Spleen (tissue), 11 donors: ENCODE results near the gene DVL1. TPM values are rescaled to one million over a fixed set of nuclear protein-coding genes. Genes with fewer than 3 reads are reported as not detected.

ENCODE experiments used
- DNase-seq: peaks from one replicate; pipeline ENCODE4 v3.0.0-alpha.2; 2020
- H3K27ac ChIP-seq, 8 donors: fragments of 200-600 bp; sonication (generic) in 7 of 8; 1 replicate in 4 of 8; 2 replicates in 4 of 8; pipeline versions ENCODE4 v1.5.0 to v1.8.0; 2016 to 2021; ENCODE audit warnings: inconsistent platforms in 4 of 8, mild to moderate bottlenecking in 4 of 8, moderate library complexity in 1 of 8
- H3K27me3 ChIP-seq, 7 donors: fragments of 200-600 bp; sonication (generic) in 6 of 7; replicated peaks in 1 of 7; 1 replicate in 4 of 7; 2 replicates in 3 of 7; pipeline versions ENCODE4 v1.5.0 to v1.8.0; 2016 to 2021; ENCODE audit warnings: inconsistent platforms in 3 of 7, mild to moderate bottlenecking in 1 of 7
- H3K36me3 ChIP-seq, 6 donors: fragments of 200-600 bp; sonication (generic) in 5 of 6; 1 replicate in 4 of 6; 2 replicates in 2 of 6; pipeline versions ENCODE4 v1.5.0 to v1.8.0; 2016 to 2021; ENCODE audit warnings: inconsistent platforms in 2 of 6
- H3K4me1 ChIP-seq, 6 donors: fragments of 200-600 bp; sonication (generic) in 5 of 6; 1 replicate in 3 of 6; 2 replicates in 3 of 6; pipeline versions ENCODE4 v1.5.0 to v1.8.0; 2016 to 2021; ENCODE audit warnings: inconsistent platforms in 3 of 6
- H3K4me3 ChIP-seq, 8 donors: fragments of 200-600 bp; sonication (generic) in 7 of 8; 1 replicate in 4 of 8; 2 replicates in 4 of 8; pipeline versions ENCODE4 v1.5.0 to v1.8.0; 2016 to 2021; ENCODE audit warnings: inconsistent platforms in 4 of 8, mild to moderate bottlenecking in 4 of 8, moderate library complexity in 2 of 8
- H3K9me3 ChIP-seq, 8 donors: fragments of 200-600 bp; sonication (generic) in 7 of 8; 1 replicate in 4 of 8; 2 replicates in 4 of 8; pipeline versions ENCODE4 v1.5.0 to v1.8.0; 2016 to 2021; ENCODE audit warnings: inconsistent platforms in 4 of 8
- CTCF ChIP-seq, 11 experiments: fragments of 200-600 bp in 7 of 11; fragments of 450-650 bp in 4 of 11; sonication (generic) in 4 of 11; IDR thresholded peaks in 8 of 11; conservative IDR thresholded peaks in 3 of 11; 1 replicate in 7 of 11; 2 replicates in 4 of 11; pipeline versions ENCODE4 v1.4.0 to v1.8.0; 2016 to 2021; ENCODE audit warnings: antibody characterized with exemption in 11 of 11, inconsistent platforms in 4 of 11, mild to moderate bottlenecking in 1 of 11
- POLR2A ChIP-seq, 3 donors: fragments of 450-650 bp; IDR thresholded peaks; one replicate each; pipeline ENCODE4 v1.5.1; 2017; ENCODE audit warnings: antibody characterized with exemption in 3 of 3, mild to moderate bottlenecking in 1 of 3
- POLR2AphosphoS5 ChIP-seq, 3 donors: sonication (generic); formaldehyde crosslinking; IDR thresholded peaks; one replicate each; pipeline ENCODE4 v1.5.1; 2017; ENCODE audit warnings: antibody characterized with exemption in 3 of 3
- WGBS, 5 donors: extraction: QIAGEN DNeasy Blood & Tissue Kit in 3 of 5; methylation state at CpG; one replicate each; pipeline versions ENCODE4 v1.1.5 to v1.1.7; 2013 to 2018; 5-methylcytosine and 5-hydroxymethylcytosine counted together
- intact Hi-C: fragments of 100-400 bp; cut with DNase I; formaldehyde crosslinking; loops from one replicate; pipeline ENCODE4 v1.15.0; 2023; ENCODE audit warnings: low total_unique reads
- polyA plus RNA-seq, 3 donors: library from polyadenylated mRNA; stranded (reverse); fragments of 200-250 nt; gene quantifications; one replicate each; pipeline ENCODE4 v1.2.1, GENCODE V29; 2013
- total RNA-seq, 7 donors: library from RNA; depleted of rRNA in 3 of 7; stranded (reverse); fragments of >200 nt in 3 of 7; fragmentation: NEBNext Ultra II Directional in 4 of 7; extraction: Animal tissue kit (Norgen Biotek cat#: 25700) in 4 of 7; gene quantifications; one replicate each; pipeline versions ENCODE4 v1.1.0 to v1.2.1, GENCODE V29; 2016 to 2021
- donor health status: healthy with polysubstance abuse.
- donor health status: DM: no; HTN: no; CAD: no; lungs with moderate emphysema.
- donor health status: DM: no; HTN: no; CAD: no.
- donor health status: Bipolar disorder and iron deficiency.
- donor health status: healthy.
- donor health status: DM: no; HTN: no; CAD: no.
- donor health status: DM: yes; HTN: yes; CAD: no.

Gene DVL1
- total and polyA plus RNA-seq, 10 donors, result 18.1 to 59.1 (median 39.2) TPM

GRCh38 chr1:1367315-1367714, 18.1 kb upstream of the DVL1 start:
- H3K4me1 ChIP-seq, result peaks cover 9 to 18% (median 14%) of the 10 kb centered on the region in 6 donors

GRCh38 chr1:1366699-1367066, 17.5 kb upstream of the DVL1 start:
- intact Hi-C loops, result no loop called here

More at GRCh38 chr1:1367315-1367714, 18.1 kb upstream of the DVL1 start:
- H3K9me3 ChIP-seq, result peaks cover 0 to 6% (median 0%) of the 10 kb centered on the region in 8 donors
- DNase-seq, result no peak
- intact Hi-C loops, result no loop called here
- WGBS, 5 donors, result 93 to 99% (median 96%) methylated on average over 5 of the region's 5 CpGs
- peaks cover 0 to under 1% (median 0%) of the 10 kb centered on the region in 6 donors for H3K36me3 ChIP-seq
- H3K27me3 ChIP-seq, result no peaks in the 10 kb centered on the region
- H3K27ac ChIP-seq, result no peak overlapping the region
- H3K4me3 ChIP-seq, result no peak overlapping the region
- no peak for TF ChIP-seq CTCF (IDR thresholded peaks at IDR 0.05 in 8 of 11, conservative IDR thresholded peaks at IDR 0.05 in 3 of 11)
- no peak for TF ChIP-seq POLR2AphosphoS5 (IDR thresholded peaks at IDR 0.05)
- TF ChIP-seq POLR2A (IDR thresholded peaks at IDR 0.05), result no peak

GRCh38 chr1:1365875-1366698, 16.9 kb upstream of the DVL1 start:
- Histone ChIP-seq H3K27ac (no peak overlapping the region), H3K9me3 (peaks cover 0 to 6% (median 0%) of the 10 kb centered on the region in 8 donors), H3K4me3 (no peak overlapping the region), H3K4me1 (peaks cover 0 to 17% (median 5%) of the 10 kb centered on the region in 6 donors), H3K36me3 (no peaks in the 10 kb centered on the region), H3K27me3 (peaks cover 0 to 11% (median 0%) of the 10 kb centered on the region in 7 donors)
- TF ChIP-seq CTCF (IDR thresholded peaks at IDR 0.05 in 8 of 11, conservative IDR thresholded peaks at IDR 0.05 in 3 of 11), result no peak
- no peak for TF ChIP-seq POLR2AphosphoS5 (IDR thresholded peaks at IDR 0.05)
- TF ChIP-seq POLR2A (IDR thresholded peaks at IDR 0.05), result no peak
- intact Hi-C loops, result no loop called here
- 73 to 86% (median 83%) methylated on average over 10 of the region's 10 CpGs for WGBS, 5 donors
- no peak for DNase-seq

More at GRCh38 chr1:1366699-1367066, 17.5 kb upstream of the DVL1 start:
- H3K27ac ChIP-seq, result no peak overlapping the region
- TF ChIP-seq POLR2AphosphoS5 (IDR thresholded peaks at IDR 0.05) (no peak), CTCF (IDR thresholded peaks at IDR 0.05 in 8 of 11, conservative IDR thresholded peaks at IDR 0.05 in 3 of 11) (no peak), POLR2A (IDR thresholded peaks at IDR 0.05) (no peak)
- no peak overlapping the region for H3K4me3 ChIP-seq
- peaks cover 0 to 6% (median 0%) of the 10 kb centered on the region in 8 donors for H3K9me3 ChIP-seq
- H3K36me3 ChIP-seq, result no peaks in the 10 kb centered on the region
- H3K27me3 ChIP-seq, result peaks cover 0 to 5% (median 0%) of the 10 kb centered on the region in 7 donors
- no peak for DNase-seq
- H3K4me1 ChIP-seq, result peaks cover 4 to 17% (median 8%) of the 10 kb centered on the region in 6 donors
- WGBS, 5 donors, result 84 to 99% (median 95%) methylated on average over 3 of the region's 3 CpGs

- TF ChIP-seq POLR2A (IDR thresholded peaks at IDR 0.05) (no peak), CTCF (IDR thresholded peaks at IDR 0.05 in 8 of 11, conservative IDR thresholded peaks at IDR 0.05 in 3 of 11) (no peak), POLR2AphosphoS5 (IDR thresholded peaks at IDR 0.05) (no peak)
- Histone ChIP-seq H3K9me3 (peaks cover 0 to 6% (median 0%) of the 10 kb centered on the region in 8 donors), H3K4me3 (no peak overlapping the region), H3K27me3 (peaks cover 0 to 29% (median 8%) of the 10 kb centered on the region in 7 donors), H3K36me3 (no peaks in the 10 kb centered on the region), H3K27ac (no peak overlapping the region), H3K4me1 (peaks cover 0 to 30% (median 9%) of the 10 kb centered on the region in 6 donors)
- 77 to 86% (median 83%) methylated on average over 14 of the region's 14 CpGs for WGBS, 5 donors
- intact Hi-C loops, result no loop called here
- no peak for DNase-seq
Observed at GRCh38 chr1:1364266-1364665, 15.0 kb upstream of the DVL1 start.
